IMR-90 (cell line): ENCODE measurements around the gene HADHA. TPM values are rescaled to one million over a fixed set of nuclear protein-coding genes. Genes with fewer than 3 reads are reported as not detected.

Source experiments
- ATAC-seq: fragments of 200-7000 bp; cut with Tn5 transposase; 2 replicates; pipeline ENCODE4 v1.9.1; 2020; ENCODE audit warnings: low read depth, mild to moderate bottlenecking, moderate library complexity
- BruUV-seq: library from RNA; stranded (reverse); fragments of 400-500 nt; replicated peaks from 2 replicates; lab custom pipeline; 2021; lab: Mats Ljungman, UMichigan
- CTCF ChIA-PET: fragments of 300-600 bp; formaldehyde crosslinking; extraction: SDS; loops from one replicate; lab custom pipeline; 2021; ENCODE audit warnings: antibody characterized with exemption; lab: Yijun Ruan, JAX
- POLR2A ChIA-PET: fragments of 300-600 bp; sonication (Branson Sonifier 250); formaldehyde crosslinking; loops from one replicate; lab custom pipeline; 2022; ENCODE audit warnings: antibody characterized with exemption; ENCODE audit not compliant: unreplicated experiment; lab: Charles Lee
- DNase-seq: peaks from one replicate; pipeline ENCODE4 v3.0.0; 2013
- H2AFZ ChIP-seq: replicated peaks from 2 replicates; pipeline ENCODE3; 2013; ENCODE audit warnings: low read length, mild to moderate bottlenecking; ENCODE audit not compliant: poor library complexity
- H2AK5ac ChIP-seq: 2 replicates; pipeline ENCODE4 v1.6.1; 2013; ENCODE audit warnings: low read depth, low read length, inconsistent platforms
- H2AK9ac ChIP-seq: replicated peaks from 2 replicates; pipeline ENCODE3; 2013; ENCODE audit warnings: mild to moderate bottlenecking, low read depth, low read length, moderate library complexity; ENCODE audit not compliant: poor library complexity
- H2BK120ac ChIP-seq: 2 replicates; pipeline ENCODE4 v1.6.1; 2013; ENCODE audit warnings: low read depth, low read length, inconsistent platforms
- H2BK15ac ChIP-seq: 3 replicates; pipeline ENCODE4 v1.6.1; 2013; ENCODE audit warnings: low read depth, low read length, inconsistent platforms
- H2BK20ac ChIP-seq: 2 replicates; pipeline ENCODE4 v1.6.1; 2013; ENCODE audit warnings: low read depth, mild to moderate bottlenecking, inconsistent platforms, low read length, moderate library complexity
- H2BK5ac ChIP-seq: 2 replicates; pipeline ENCODE4 v1.6.1; 2013; ENCODE audit warnings: mild to moderate bottlenecking, low read depth, low read length, inconsistent platforms; ENCODE audit not compliant: poor library complexity, severe bottlenecking
- H3K14ac ChIP-seq: replicated peaks from 2 replicates; pipeline ENCODE4 v1.6.1; 2013; ENCODE audit warnings: low read depth, low read length, inconsistent platforms
- H3K18ac ChIP-seq: 2 replicates; pipeline ENCODE4 v1.6.1; 2013; ENCODE audit warnings: low read depth, low read length, control low read depth
- H3K23ac ChIP-seq: 2 replicates; pipeline ENCODE4 v1.6.1; 2013; ENCODE audit warnings: low read depth, low read length, inconsistent platforms
- H3K27ac ChIP-seq: 2 replicates; pipeline ENCODE4 v1.5.1; 2013; ENCODE audit warnings: mild to moderate bottlenecking, control low read depth, low read length; ENCODE audit not compliant: insufficient read depth
- H3K27me3 ChIP-seq: 2 replicates; pipeline ENCODE4 v1.6.1; 2013; ENCODE audit warnings: low read length; ENCODE audit not compliant: control insufficient read depth, insufficient read depth
- H3K36me3 ChIP-seq: 2 replicates; pipeline ENCODE4 v1.6.1; 2013; ENCODE audit warnings: low read length, mixed read lengths; ENCODE audit not compliant: control insufficient read depth, insufficient read depth
- H3K4ac ChIP-seq: 2 replicates; pipeline ENCODE4 v1.6.1; 2013; ENCODE audit warnings: low read depth, low read length, inconsistent platforms
- H3K4me1 ChIP-seq: 2 replicates; pipeline ENCODE4 v1.6.1; 2013; ENCODE audit warnings: low read length, mixed read lengths; ENCODE audit not compliant: control insufficient read depth, insufficient read depth
- H3K4me2 ChIP-seq: 2 replicates; pipeline ENCODE4 v1.6.1; 2013; ENCODE audit warnings: low read depth, mild to moderate bottlenecking, control low read depth, low read length, moderate library complexity
- H3K4me3 ChIP-seq: 2 replicates; pipeline ENCODE4 v1.5.1; 2013; ENCODE audit warnings: low read depth, mild to moderate bottlenecking, control low read depth, low read length, moderate library complexity; ENCODE audit not compliant: insufficient read depth
- H3K56ac ChIP-seq: 2 replicates; pipeline ENCODE4 v1.6.1; 2013; ENCODE audit warnings: low read length, inconsistent platforms; ENCODE audit not compliant: insufficient read depth; ENCODE audit errors: extremely low read depth
- H3K79me1 ChIP-seq, 2 experiments: 2 replicates each; pipeline ENCODE4 v1.6.1; 2013; ENCODE audit warnings: low read length in 2 of 2, inconsistent platforms in 1 of 2, low read depth in 1 of 2
- H3K9ac ChIP-seq: 2 replicates; pipeline ENCODE4 v1.6.1; 2013; ENCODE audit warnings: low read depth, low read length, control low read depth
- H3K9me1 ChIP-seq: 2 replicates; pipeline ENCODE4 v1.6.1; 2013; ENCODE audit warnings: low read length, inconsistent platforms; ENCODE audit not compliant: insufficient read depth
- H3K9me3 ChIP-seq: 2 replicates; pipeline ENCODE4 v1.6.1; 2013; ENCODE audit warnings: low read length; ENCODE audit not compliant: control insufficient read depth, insufficient read depth
- H4K20me1 ChIP-seq: 2 replicates; pipeline ENCODE4 v1.6.1; 2013; ENCODE audit warnings: low read length, inconsistent platforms; ENCODE audit not compliant: insufficient read depth
- H4K5ac ChIP-seq: 2 replicates; pipeline ENCODE4 v1.6.1; 2013; ENCODE audit warnings: mild to moderate bottlenecking, low read depth, low read length, control low read depth
- H4K8ac ChIP-seq, 2 experiments: 2 replicates each; pipeline ENCODE4 v1.6.1; 2013; ENCODE audit warnings: low read depth in 2 of 2, low read length in 2 of 2, control low read depth in 1 of 2, inconsistent platforms in 1 of 2
- H4K91ac ChIP-seq: 2 replicates; pipeline ENCODE4 v1.6.1; 2013; ENCODE audit warnings: low read depth, low read length, inconsistent platforms; ENCODE audit not compliant: insufficient read depth
- RFX5 ChIP-seq: IDR thresholded peaks from 2 replicates; pipeline ENCODE4 v1.8.0; 2012; ENCODE audit warnings: low read depth, mild to moderate bottlenecking, low read length, moderate library complexity
- WGBS, 2 experiments: methylation state at CpG; one replicate each; pipeline versions ENCODE4 v1.1.5 to v1.1.7; 2013; ENCODE audit warnings: missing lambda C conversion rate in 2 of 2; ENCODE audit not compliant: insufficient read length in 1 of 2; ENCODE audit errors: extremely low coverage in 2 of 2; 5-methylcytosine and 5-hydroxymethylcytosine counted together
- dilution Hi-C: fragments of 300-500 bp; cut with HindIII; formaldehyde crosslinking; loops from one replicate; pipeline ENCODE4 v1.14.3; 2018; ENCODE audit warnings: low sequenced_read_pairs; ENCODE audit not compliant: unreplicated experiment
- in situ Hi-C: fragments of 300-500 bp; cut with MboI; formaldehyde crosslinking; loops from 3 replicates; pipeline ENCODE4 v1.14.3; 2019; ENCODE audit warnings: low sequenced_read_pairs, inconsistent platforms, mixed read lengths
- intact Hi-C: fragments of 100-400 bp; cut with micrococcal nuclease; formaldehyde crosslinking; loops from 2 replicates; pipeline ENCODE4 v1.10.0; 2022
- polyA plus RNA-seq, 3 experiments: library from polyadenylated mRNA; depleted of rRNA; stranded (reverse); fragments of >200 nt; gene quantifications; 2 replicates each; pipeline ENCODE4 v1.2.3, GENCODE V29; 2012; ENCODE audit warnings: low replicate concordance in 1 of 3
- total RNA-seq: library from RNA; depleted of rRNA; stranded (reverse); fragments of >200 nt; gene quantifications from 2 replicates; pipeline ENCODE4 v1.2.3, GENCODE V29; 2012

Gene HADHA
- total and polyA plus RNA-seq, 2 of the 4 experiments (the other 2 are of a cell fraction): 52.7 to 111 TPM

GRCh38 chr2:26148501-26148900 is 95.9 kb downstream of the HADHA start:
- H2BK120ac ChIP-seq: no peak overlapping the region
- H2AK9ac ChIP-seq: no peak overlapping the region
- no peak overlapping the region for H4K5ac ChIP-seq
- no peak overlapping the region for H3K4me2 ChIP-seq
- in situ Hi-C loops (loop anchor here (5.0 to 10.0 kb wide), 2 partner anchors 156 to 294 kb away; no protein-coding TSS in a partner anchor), intact Hi-C loops (no loop called here), dilution Hi-C loops (no loop called here)
- ChIA-PET POLR2A (no interaction called here), CTCF (interaction anchor here (1.5 kb wide), 1 partner anchor 157 kb away, joined by 4 read pairs; no protein-coding TSS in a partner anchor)
- TF ChIP-seq RFX5: no peak
- BruUV-seq: no TSS peak
- no peak overlapping the region for H3K9ac ChIP-seq
- no peak overlapping the region for H4K91ac ChIP-seq
- peaks cover 7% of the 10 kb centered on the region for H3K27me3 ChIP-seq
- H2AK5ac ChIP-seq: no peak overlapping the region
- H3K9me3 ChIP-seq: no peaks in the 10 kb centered on the region
- no peak overlapping the region for H3K4me3 ChIP-seq
- H2BK20ac ChIP-seq: no peak overlapping the region
- H3K14ac ChIP-seq: no peak overlapping the region
- no peaks in the 10 kb centered on the region for H3K4me1 ChIP-seq
- no peak overlapping the region for H3K56ac ChIP-seq
- H3K4ac ChIP-seq: no peak overlapping the region
- no peak overlapping the region for H3K23ac ChIP-seq
- no peaks in the 10 kb centered on the region for H3K9me1 ChIP-seq
- H3K18ac ChIP-seq: no peak overlapping the region
- no peak overlapping the region for H2BK5ac ChIP-seq
- no peak overlapping the region for H2AFZ ChIP-seq
- H4K8ac ChIP-seq: no peak overlapping the region
- H4K20me1 ChIP-seq: no peaks in the 10 kb centered on the region
- H3K27ac ChIP-seq: no peak overlapping the region
- DNase-seq (peak; percentile 23), ATAC-seq (peak; percentile 46; the same call in 1 of the 2 replicates)
- no peak overlapping the region for H2BK15ac ChIP-seq
- no peaks in the 10 kb centered on the region for H3K36me3 ChIP-seq
- WGBS, 2 experiments: no CpG with 5 or more reads among the region's 2 CpGs
- H3K79me1 ChIP-seq: no peaks in the 10 kb centered on the region
